Esophagus squamous epithelium (tissue), 4 donors: ENCODE data around the gene NXN.

ENCODE experiments used
- CTCF ChIP-seq, 6 experiments: fragments of 450-650 bp in 4 of 6; fragments of 200-600 bp in 2 of 6; sonication (generic) in 2 of 6; IDR thresholded peaks; one replicate each; pipeline ENCODE4 v1.5.1; 2016 to 2019; ENCODE audit warnings: antibody characterized with exemption in 6 of 6, mild to moderate bottlenecking in 4 of 6, moderate library complexity in 4 of 6
- POLR2A ChIP-seq, 4 donors: fragments of 450-650 bp; IDR thresholded peaks; one replicate each; pipeline ENCODE4 v1.6.1; 2017; ENCODE audit warnings: antibody characterized with exemption in 4 of 4, mild to moderate bottlenecking in 4 of 4, moderate library complexity in 3 of 4

GRCh38 chr17:835263-835662, 144.3 kb downstream of the NXN start:
- TF ChIP-seq CTCF (IDR thresholded peaks at IDR 0.05) (no peak), POLR2A (IDR thresholded peaks at IDR 0.05) (no peak)
